ENCODE measurements around the gene ABHD2. TPM values are rescaled to one million over a fixed set of nuclear protein-coding genes. Genes with fewer than 3 reads are reported as not detected.
"Not testable (repeated sequence)": the region's sequence is repeated elsewhere in the genome, so short reads cannot be mapped to it uniquely, and the experiment has no call there.

The ABHD2 gene
- total RNA-seq, 2 experiments from 2014 or later: 16.1 to 22.8 TPM

DNA sequence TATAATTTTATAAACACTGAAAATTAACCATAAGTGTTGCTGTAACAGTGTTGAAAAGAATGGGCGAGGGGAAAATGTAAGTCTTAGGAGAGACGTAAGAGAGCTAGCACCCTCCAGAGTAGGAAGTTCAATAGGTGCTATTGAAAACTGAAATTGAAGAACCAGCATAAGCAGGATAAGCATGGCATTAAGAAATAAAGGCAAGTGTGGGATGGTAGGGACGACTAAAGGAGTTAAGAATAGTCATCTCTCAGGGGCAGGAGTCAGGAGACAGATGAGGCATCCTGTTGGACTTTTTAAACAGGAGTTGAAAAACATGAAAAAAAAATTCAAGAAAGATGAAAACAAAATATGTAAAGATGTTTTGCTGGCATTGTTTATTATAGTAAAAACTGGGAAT lies 43.5 kb downstream of the ABHD2 start:
- H3K4me1 ChIP-seq (ENCODE audit: insufficient read depth, low read length, poor library complexity, severe bottlenecking): no peaks in the 10 kb centered on the region
- no peak overlapping the region for H3K4me3 ChIP-seq (ENCODE audit: low read depth, low read length, poor library complexity, severe bottlenecking)
- no peak for DNase-seq (ENCODE audit: low spot score)
- BruUV-seq (replicated peaks): no TSS peak
- no peaks in the 10 kb centered on the region for H3K36me3 ChIP-seq (ENCODE audit: insufficient read depth, low read length)
- intact Hi-C loops (cut with micrococcal nuclease; ENCODE audit: unreplicated experiment): no loop called here
- H2AFZ ChIP-seq (ENCODE audit: low read length): no peak overlapping the region
- ChIA-PET CTCF (ENCODE audit: unreplicated experiment) (no interaction called here), POLR2A (interaction anchor here (0.6 kb wide), 1 partner anchor 487 kb away, joined by 3 read pairs; no protein-coding TSS in a partner anchor)
- TF ChIP-seq CTCF (conservative IDR thresholded peaks at IDR 0.05; ENCODE audit: low read length): no peak
- no peaks in the 10 kb centered on the region for H3K9me3 ChIP-seq (ENCODE audit: low read length)
- no peaks in the 10 kb centered on the region for H3K79me2 ChIP-seq (ENCODE audit: insufficient read depth, low read depth, low read length)
- no peak overlapping the region for H3K4me2 ChIP-seq (ENCODE audit: low read length)
- no peaks in the 10 kb centered on the region for H4K20me1 ChIP-seq (ENCODE audit: insufficient read depth, low read length)
- H3K9me2 ChIP-seq (ENCODE audit: insufficient read depth, low read length): no peaks in the 10 kb centered on the region
- no peak overlapping the region for H3K27ac ChIP-seq (ENCODE audit: low read depth, low read length, poor library complexity, severe bottlenecking)

DNA sequence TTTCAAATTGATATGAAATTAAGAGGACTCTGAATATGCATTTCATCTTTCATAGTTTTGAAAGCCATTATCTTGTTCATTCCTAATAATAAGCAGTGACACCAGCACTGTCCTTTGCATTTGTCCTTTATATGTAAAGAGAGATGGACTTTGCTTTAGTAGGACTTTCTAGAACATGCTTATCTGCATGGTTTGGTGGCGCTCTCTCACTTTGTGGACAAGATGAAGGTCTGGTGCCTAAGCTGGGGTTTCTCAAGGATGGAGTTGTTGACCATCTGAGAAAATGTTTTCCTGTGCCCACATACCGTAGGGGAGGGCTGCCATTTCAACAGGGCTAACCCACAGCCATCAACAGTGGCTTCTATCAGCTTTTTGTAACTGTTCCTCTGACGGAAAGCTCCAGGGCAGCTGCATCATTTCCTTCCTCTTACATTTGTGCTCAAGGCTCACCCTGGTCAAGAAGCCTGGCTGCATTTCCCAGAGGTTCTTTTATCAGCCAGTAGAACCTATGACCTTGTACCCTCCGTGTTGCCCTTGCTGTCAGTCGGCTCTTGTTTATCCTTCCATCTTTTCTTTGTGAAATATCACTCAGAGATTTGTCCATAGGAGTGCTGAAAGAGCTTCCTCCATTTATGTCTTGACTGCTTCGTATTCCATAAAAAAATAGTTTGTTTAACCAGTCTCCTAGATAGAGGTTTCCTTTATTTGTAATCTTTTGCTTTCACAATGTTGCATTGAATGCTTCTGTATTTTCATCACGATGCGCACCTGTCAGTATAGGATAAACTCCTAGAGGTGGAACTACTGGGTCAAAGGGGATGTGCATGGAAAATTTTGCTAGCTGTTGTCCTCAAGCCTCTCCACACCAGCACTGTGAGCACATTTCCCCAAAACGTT lies 44.6 kb downstream of the ABHD2 start:
- POLR2A ChIA-PET: interaction anchor here (0.7 to 1.0 kb wide), 4 partner anchors 20 to 954 kb away, joined by 3 to 4 read pairs (median 3); no protein-coding TSS in a partner anchor

GRCh38 chr15:89135387-89136077 lies 47.3 kb downstream of the ABHD2 start:
- H4K20me1 ChIP-seq (ENCODE audit: insufficient read depth, low read length); BruUV-seq (replicated peaks); CTCF ChIA-PET (ENCODE audit: unreplicated experiment); intact Hi-C loops (cut with micrococcal nuclease; ENCODE audit: unreplicated experiment); H2AFZ ChIP-seq (ENCODE audit: low read length); H3K4me3 ChIP-seq (ENCODE audit: low read depth, low read length, poor library complexity, severe bottlenecking); H3K9me2 ChIP-seq (ENCODE audit: insufficient read depth, low read length); H3K4me1 ChIP-seq (ENCODE audit: insufficient read depth, low read length, poor library complexity, severe bottlenecking); H3K79me2 ChIP-seq (ENCODE audit: insufficient read depth, low read depth, low read length); H3K9me3 ChIP-seq (ENCODE audit: low read length); H3K36me3 ChIP-seq (ENCODE audit: insufficient read depth, low read length); H3K27ac ChIP-seq (ENCODE audit: low read depth, low read length, poor library complexity, severe bottlenecking); H3K4me2 ChIP-seq (ENCODE audit: low read length); DNase-seq (ENCODE audit: low spot score): not testable (repeated sequence)
- POLR2A ChIA-PET: interaction anchor here (0.6 kb wide), 1 partner anchor 128 kb away, joined by 5 read pairs; no protein-coding TSS in a partner anchor

More for the DNA sequence above, 44.6 kb downstream of the ABHD2 start:
- no peak overlapping the region for H3K27ac ChIP-seq (ENCODE audit: low read depth, low read length, poor library complexity, severe bottlenecking)
- CTCF ChIA-PET (ENCODE audit: unreplicated experiment): interaction anchor here (0.5 to 0.8 kb wide), 2 partner anchors 60 to 75 kb away, joined by 3 read pairs; no protein-coding TSS in a partner anchor
- TF ChIP-seq EZH2phosphoT487 (IDR thresholded peaks at IDR 0.05; ENCODE audit: borderline replicate concordance, low read depth, low read length): no peak
- no peak for TF ChIP-seq CTCF (conservative IDR thresholded peaks at IDR 0.05; ENCODE audit: low read length)
- no peak overlapping the region for H3K4me2 ChIP-seq (ENCODE audit: low read length)
- intact Hi-C loops (cut with micrococcal nuclease; ENCODE audit: unreplicated experiment): no loop called here
- H3K4me3 ChIP-seq (ENCODE audit: low read depth, low read length, poor library complexity, severe bottlenecking): no peak overlapping the region
- H4K20me1 ChIP-seq (ENCODE audit: insufficient read depth, low read length): no peaks in the 10 kb centered on the region
- H2AFZ ChIP-seq (ENCODE audit: low read length): no peak overlapping the region
- DNase-seq (ENCODE audit: low spot score): no peak
- H3K9me2 ChIP-seq (ENCODE audit: insufficient read depth, low read length): no peaks in the 10 kb centered on the region
- no peaks in the 10 kb centered on the region for H3K79me2 ChIP-seq (ENCODE audit: insufficient read depth, low read depth, low read length)
- no peaks in the 10 kb centered on the region for H3K36me3 ChIP-seq (ENCODE audit: insufficient read depth, low read length)
- no peaks in the 10 kb centered on the region for H3K4me1 ChIP-seq (ENCODE audit: insufficient read depth, low read length, poor library complexity, severe bottlenecking)
- no peaks in the 10 kb centered on the region for H3K9me3 ChIP-seq (ENCODE audit: low read length)
- no TSS peak for BruUV-seq (replicated peaks)

All from OCI-LY7 (cell line).